Measurements from ENCODE around the gene LRRC51. TPM values are rescaled to one million over a fixed set of nuclear protein-coding genes. Genes with fewer than 3 reads are reported as not detected.

The LRRC51 gene
- total and polyA plus RNA-seq, 2 donors (not counting 1 experiment from before 2014, with no cell fraction given): 1.4 to 7.7 TPM

DNA sequence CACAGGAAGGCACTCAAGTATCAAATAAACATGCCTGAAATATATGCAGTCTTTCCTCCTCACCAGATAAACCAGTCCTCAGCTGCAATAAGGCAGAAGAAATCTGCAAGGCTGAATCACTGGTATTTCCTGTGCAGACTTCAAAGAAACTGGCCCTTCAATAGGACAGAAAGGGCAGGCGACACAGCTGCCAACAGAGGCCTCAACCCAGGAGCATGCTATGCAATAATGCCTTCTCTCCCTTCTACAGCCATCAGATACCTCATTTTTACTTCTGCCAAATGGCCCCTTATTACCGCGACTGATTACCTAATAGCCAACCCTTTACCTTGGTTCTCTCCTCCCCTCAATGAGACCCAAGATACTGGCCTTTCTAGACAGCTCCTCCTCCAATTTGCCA lies 8.3 kb upstream of the LRRC51 start:
- DNase-seq: no peak
- no peak overlapping the region for H2AFZ ChIP-seq (ENCODE audit: insufficient read depth, low read depth, low read length, poor library complexity, severe bottlenecking)
- intact Hi-C loops (cut with micrococcal nuclease): no loop called here
- 96% methylated on average over 3 of the region's 3 CpGs for WGBS (ENCODE audit: insufficient coverage)
- Mint-ChIP-seq H3K9me3 (ENCODE audit: insufficient read depth) (no peaks in the 10 kb centered on the region), H3K27ac (no peak overlapping the region), H3K4me3 (no peak overlapping the region), H3K4me1 (peaks cover 21% of the 10 kb centered on the region), H3K27me3 (no peaks in the 10 kb centered on the region)
- no peaks in the 10 kb centered on the region for H4K20me1 ChIP-seq (ENCODE audit: control insufficient read depth, insufficient read depth, low read length, poor library complexity, severe bottlenecking)
- H3K36me3 ChIP-seq (replicated peaks in 1 of 2; ENCODE audit: control extremely low read depth in 1 of 2, control insufficient read depth in 1 of 2, extremely low read depth in 1 of 2, insufficient read depth in 2 of 2, low read length in 1 of 2): peaks cover 0 to 3% of the 10 kb centered on the region in 2 experiments
- no peak overlapping the region for H3K4me2 ChIP-seq (replicated peaks; ENCODE audit: low read depth, low read length, poor library complexity, severe bottlenecking)
- peaks cover 74% of the 10 kb centered on the region for H3K79me2 ChIP-seq (ENCODE audit: control insufficient read depth, insufficient read depth, low read length)
- no peak overlapping the region for H3K9ac ChIP-seq (ENCODE audit: low read length)
- no peaks in the 10 kb centered on the region for H3K27me3 ChIP-seq (replicated peaks in 1 of 4; ENCODE audit: control extremely low read depth in 1 of 4, control insufficient read depth in 3 of 4, insufficient read depth in 4 of 4, low read length in 3 of 4)
- ATAC-seq (ENCODE audit: low read depth): no peak
- no peak for TF ChIP-seq EZH2 (IDR thresholded peaks at IDR 0.05; ENCODE audit: borderline replicate concordance, insufficient read depth, low read depth, low read length, poor library complexity, severe bottlenecking)
- TF ChIP-seq, protein P1, sequence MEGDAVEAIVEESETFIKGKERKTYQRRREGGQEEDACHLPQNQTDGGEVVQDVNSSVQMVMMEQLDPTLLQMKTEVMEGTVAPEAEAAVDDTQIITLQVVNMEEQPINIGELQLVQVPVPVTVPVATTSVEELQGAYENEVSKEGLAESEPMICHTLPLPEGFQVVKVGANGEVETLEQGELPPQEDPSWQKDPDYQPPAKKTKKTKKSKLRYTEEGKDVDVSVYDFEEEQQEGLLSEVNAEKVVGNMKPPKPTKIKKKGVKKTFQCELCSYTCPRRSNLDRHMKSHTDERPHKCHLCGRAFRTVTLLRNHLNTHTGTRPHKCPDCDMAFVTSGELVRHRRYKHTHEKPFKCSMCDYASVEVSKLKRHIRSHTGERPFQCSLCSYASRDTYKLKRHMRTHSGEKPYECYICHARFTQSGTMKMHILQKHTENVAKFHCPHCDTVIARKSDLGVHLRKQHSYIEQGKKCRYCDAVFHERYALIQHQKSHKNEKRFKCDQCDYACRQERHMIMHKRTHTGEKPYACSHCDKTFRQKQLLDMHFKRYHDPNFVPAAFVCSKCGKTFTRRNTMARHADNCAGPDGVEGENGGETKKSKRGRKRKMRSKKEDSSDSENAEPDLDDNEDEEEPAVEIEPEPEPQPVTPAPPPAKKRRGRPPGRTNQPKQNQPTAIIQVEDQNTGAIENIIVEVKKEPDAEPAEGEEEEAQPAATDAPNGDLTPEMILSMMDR (IDR thresholded peaks at IDR 0.05): no peak
- ChIA-PET POLR2A (no interaction called here), CTCF (interaction anchor here (0.7 to 2.3 kb wide), 3 partner anchors 10 to 27 kb away, joined by 3 to 6 read pairs (median 3); no protein-coding TSS in a partner anchor)
- H3K9me3 ChIP-seq (ENCODE audit: control extremely low read depth in 1 of 3, control insufficient read depth in 2 of 3, insufficient read depth in 1 of 3, low read length in 2 of 3): no peaks in the 10 kb centered on the region
- H3K4me1 ChIP-seq (ENCODE audit: control insufficient read depth in 2 of 2, insufficient read depth in 2 of 2, low read length in 2 of 2): peaks cover 20 to 22% of the 10 kb centered on the region in 2 donors
- no peak overlapping the region for H3K27ac ChIP-seq (ENCODE audit: low read length in 2 of 2)
- no peak overlapping the region for H3K4me3 ChIP-seq (ENCODE audit: control extremely low read depth in 1 of 5, extremely low read depth in 1 of 5, insufficient read depth in 1 of 5, low read depth in 2 of 5, low read length in 4 of 5)

DNA sequence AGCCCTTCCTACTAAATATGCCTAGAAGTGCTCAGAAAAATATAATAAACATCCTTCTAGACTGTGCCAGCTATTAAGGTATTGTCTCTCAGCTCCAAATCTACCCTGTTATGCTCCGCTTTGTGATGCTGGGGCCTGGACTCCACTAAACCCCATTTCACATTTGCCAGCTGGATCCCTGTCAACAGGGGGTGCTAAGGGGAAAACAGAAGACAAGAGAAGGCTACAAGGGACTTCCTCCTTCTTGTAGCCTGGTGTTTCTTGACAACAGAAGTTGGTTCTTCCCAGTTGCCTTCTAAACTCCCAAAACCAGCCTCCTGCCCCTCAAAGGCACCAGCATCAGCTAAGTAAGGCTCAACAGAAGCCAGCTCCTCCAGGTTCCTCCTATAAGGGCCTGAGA lies 5.5 kb upstream of the LRRC51 start:
- peaks cover 16 to 18% of the 10 kb centered on the region in 2 donors for H3K4me1 ChIP-seq (ENCODE audit: control insufficient read depth in 2 of 2, insufficient read depth in 2 of 2, low read length in 2 of 2)
- Mint-ChIP-seq H3K9me3 (ENCODE audit: insufficient read depth) (no peaks in the 10 kb centered on the region), H3K27ac (no peak overlapping the region), H3K4me3 (no peak overlapping the region), H3K4me1 (peaks cover 26% of the 10 kb centered on the region), H3K27me3 (no peaks in the 10 kb centered on the region)
- peak overlapping the region; percentile 46 for H2AFZ ChIP-seq (ENCODE audit: insufficient read depth, low read depth, low read length, poor library complexity, severe bottlenecking)
- no peak overlapping the region for H3K9ac ChIP-seq (ENCODE audit: low read length)
- H3K4me2 ChIP-seq (replicated peaks; ENCODE audit: low read depth, low read length, poor library complexity, severe bottlenecking): no peak overlapping the region
- no peaks in the 10 kb centered on the region for H3K9me3 ChIP-seq (ENCODE audit: control extremely low read depth in 1 of 3, control insufficient read depth in 2 of 3, insufficient read depth in 1 of 3, low read length in 2 of 3)
- no CpG with 5 or more reads among the region's 1 CpG for WGBS (ENCODE audit: insufficient coverage)
- intact Hi-C loops (cut with micrococcal nuclease): no loop called here
- peaks cover 89% of the 10 kb centered on the region for H3K79me2 ChIP-seq (ENCODE audit: control insufficient read depth, insufficient read depth, low read length)
- TF ChIP-seq, protein P1 (IDR thresholded peaks at IDR 0.05): no peak
- TF ChIP-seq EZH2 (IDR thresholded peaks at IDR 0.05; ENCODE audit: borderline replicate concordance, insufficient read depth, low read depth, low read length, poor library complexity, severe bottlenecking): no peak
- no peak for ATAC-seq (ENCODE audit: low read depth)
- CTCF ChIA-PET: interaction anchor here (1.0 to 1.6 kb wide), 4 partner anchors 12 to 50 kb away, joined by 3 to 5 read pairs (median 3); no protein-coding TSS in a partner anchor
- H3K36me3 ChIP-seq (replicated peaks in 1 of 2; ENCODE audit: control extremely low read depth in 1 of 2, control insufficient read depth in 1 of 2, extremely low read depth in 1 of 2, insufficient read depth in 2 of 2, low read length in 1 of 2): no peaks in the 10 kb centered on the region
- no peak overlapping the region for H3K4me3 ChIP-seq (ENCODE audit: control extremely low read depth in 1 of 5, extremely low read depth in 1 of 5, insufficient read depth in 1 of 5, low read depth in 2 of 5, low read length in 4 of 5)
- H3K27ac ChIP-seq (ENCODE audit: low read length in 2 of 2): no peak overlapping the region
- peak; percentile 44 for DNase-seq
- no peaks in the 10 kb centered on the region for H3K27me3 ChIP-seq (replicated peaks in 1 of 4; ENCODE audit: control extremely low read depth in 1 of 4, control insufficient read depth in 3 of 4, insufficient read depth in 4 of 4, low read length in 3 of 4)
- no peaks in the 10 kb centered on the region for H4K20me1 ChIP-seq (ENCODE audit: control insufficient read depth, insufficient read depth, low read length, poor library complexity, severe bottlenecking)
- POLR2A ChIA-PET: interaction anchor here (0.5 kb wide), 1 partner anchor 24 kb away, joined by 5 read pairs; no protein-coding TSS in a partner anchor
